ENCODE measurements around the gene SLC44A3. TPM values are rescaled to one million over a fixed set of nuclear protein-coding genes. Genes with fewer than 3 reads are reported as not detected.

The SLC44A3 gene
- total and polyA plus RNA-seq, 9 of the 15 experiments (the other 6 are each of a cell fraction or from before 2014, with no cell fraction given): not detected

- TF ChIP-seq ELF4 (CRISPR knock-in tag; IDR thresholded peaks at IDR 0.05): no peak
Observed at GRCh38 chr1:94925561-94926125, 105.5 kb downstream of the SLC44A3 start (continued).

GRCh38 chr1:94926126-94926914 lies 106.2 kb downstream of the SLC44A3 start:
- Histone ChIP-seq H4K20me1 (replicated peaks; ENCODE audit: control insufficient read depth, insufficient read depth, low read length) (no peaks in the 10 kb centered on the region), H3K4me2 (ENCODE audit: insufficient read depth, low read length) (no peak overlapping the region), H3K4me3 (no peak overlapping the region), H3K9me1 (ENCODE audit: control insufficient read depth, insufficient read depth, low read length) (no peaks in the 10 kb centered on the region), H3K9me3 (replicated peaks; ENCODE audit: control insufficient read depth, insufficient read depth, low read depth, low read length) (no peaks in the 10 kb centered on the region), H3K27me3 (ENCODE audit: control insufficient read depth in 2 of 2, insufficient read depth in 2 of 2, low read length in 2 of 2) (peaks cover 16 to 34% of the 10 kb centered on the region in 2 experiments; a peak in 4 of 5 replicates), H2AFZ (ENCODE audit: low read depth, low read length) (no peak overlapping the region), H3K27ac (ENCODE audit: extremely low read depth, low read depth, low read length) (no peak overlapping the region), H3K9ac (ENCODE audit: insufficient read depth in 1 of 2, low read depth in 2 of 2, low read length in 2 of 2) (no peak overlapping the region), H3K36me3 (ENCODE audit: control insufficient read depth, insufficient read depth, low read length) (no peaks in the 10 kb centered on the region), H3K4me1 (replicated peaks in 1 of 2; ENCODE audit: control insufficient read depth in 2 of 2, insufficient read depth in 2 of 2, low read length in 2 of 2) (peaks cover 0 to 15% of the 10 kb centered on the region in 2 experiments; a peak in 2 of 5 replicates), H3K79me2 (ENCODE audit: control insufficient read depth, insufficient read depth, low read length) (no peaks in the 10 kb centered on the region)
- ChIA-PET POLR2A (no interaction called here), CTCF (ENCODE audit: low intra/inter-chr PET ratio) (no interaction called here)
- intact Hi-C loops (cut with micrococcal nuclease): no loop called here
- no TSS peak for BruUV-seq (replicated peaks)
- TF ChIP-seq SMARCE1 (IDR thresholded peaks at IDR 0.05) (no peak), HNRNPLL (IDR thresholded peaks at IDR 0.05; ENCODE audit: low read depth, low read length, poor library complexity, severe bottlenecking) (no peak), POU5F1 (IDR thresholded peaks at IDR 0.05; ENCODE audit: borderline replicate concordance, low read depth, low read length, partially characterized antibody) (no peak), CREB3 (tag; conservative IDR thresholded peaks at IDR 0.05; ENCODE audit: low read depth) (no peak), PRMT5 (CRISPR knock-in tag; IDR thresholded peaks at IDR 0.05) (no peak), MNT (conservative IDR thresholded peaks at IDR 0.05) (no peak), ZBTB5 (IDR thresholded peaks at IDR 0.05) (no peak), RAD21 (CRISPR knock-in tag; conservative IDR thresholded peaks at IDR 0.05 in 1 of 2, IDR thresholded peaks at IDR 0.05 in 1 of 2) (no peak)
- FAIRE-seq (no peak), DNase-seq (ENCODE audit: extremely low read depth in 1 of 4, low spot score in 3 of 4) (no peak), ATAC-seq (no peak)
- in situ Hi-C loops (cut with MboI): no loop called here
- WGBS (ENCODE audit: insufficient coverage, low coverage, missing lambda C conversion rate): 39% methylated on average over 52 of the region's 78 CpGs

Data from K562 (cell line).